ENCODE data around the gene KCNC1.

- TF ChIP-seq POLR2AphosphoS5 (IDR thresholded peaks at IDR 0.05) = no peak
- no peak for TF ChIP-seq POLR2A (IDR thresholded peaks at IDR 0.05)
Measured at GRCh38 chr11:17775035-17775348, 40.4 kb downstream of the KCNC1 start.

Data from sigmoid colon (tissue), 4 donors.